HG03060 (cell line): ENCODE measurements around the gene NAGS.
"Not testable (repeated sequence)": the region's sequence is repeated elsewhere in the genome, so short reads cannot be mapped to it uniquely, and the experiment has no call there.

ENCODE experiments used
- ATAC-seq: cut with Tn5 transposase; IDR thresholded peaks from one replicate; pipeline ENCODE4 v1.9.1; 2021; ENCODE audit warnings: low read depth, moderate number of reproducible peaks; ENCODE audit not compliant: unreplicated experiment

Gene NAGS, protein sequence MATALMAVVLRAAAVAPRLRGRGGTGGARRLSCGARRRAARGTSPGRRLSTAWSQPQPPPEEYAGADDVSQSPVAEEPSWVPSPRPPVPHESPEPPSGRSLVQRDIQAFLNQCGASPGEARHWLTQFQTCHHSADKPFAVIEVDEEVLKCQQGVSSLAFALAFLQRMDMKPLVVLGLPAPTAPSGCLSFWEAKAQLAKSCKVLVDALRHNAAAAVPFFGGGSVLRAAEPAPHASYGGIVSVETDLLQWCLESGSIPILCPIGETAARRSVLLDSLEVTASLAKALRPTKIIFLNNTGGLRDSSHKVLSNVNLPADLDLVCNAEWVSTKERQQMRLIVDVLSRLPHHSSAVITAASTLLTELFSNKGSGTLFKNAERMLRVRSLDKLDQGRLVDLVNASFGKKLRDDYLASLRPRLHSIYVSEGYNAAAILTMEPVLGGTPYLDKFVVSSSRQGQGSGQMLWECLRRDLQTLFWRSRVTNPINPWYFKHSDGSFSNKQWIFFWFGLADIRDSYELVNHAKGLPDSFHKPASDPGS

DNA sequence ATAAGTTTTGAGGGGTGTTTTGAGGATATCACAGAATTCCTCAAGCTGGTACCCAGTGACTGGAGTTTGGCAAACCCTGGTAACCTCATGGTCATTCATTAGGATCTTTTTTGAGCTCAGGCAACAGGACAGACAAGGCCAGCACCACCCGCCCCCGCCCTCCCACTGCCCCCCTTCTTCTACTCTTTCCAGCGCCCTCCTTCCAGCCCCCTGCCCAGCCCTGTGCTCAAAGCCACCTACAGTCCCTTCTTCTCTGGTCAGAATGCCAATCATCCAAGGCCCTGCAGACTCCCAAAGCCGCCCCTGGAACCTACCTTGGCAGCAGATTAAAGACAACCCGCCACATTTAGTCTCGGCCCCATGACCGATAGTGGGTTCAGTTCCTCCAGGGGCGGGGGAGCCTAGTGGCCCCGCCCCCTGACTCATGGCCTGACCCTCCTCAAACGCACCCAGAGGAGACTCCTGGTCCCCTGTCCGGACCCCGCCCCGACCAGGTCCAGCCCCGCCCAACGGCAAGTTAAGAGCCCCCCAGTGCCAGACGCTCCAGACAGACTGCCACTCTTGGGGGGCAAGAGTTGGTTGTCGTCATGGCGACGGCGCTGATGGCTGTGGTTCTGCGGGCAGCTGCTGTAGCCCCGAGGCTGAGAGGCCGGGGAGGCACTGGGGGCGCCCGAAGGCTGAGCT is at the start of gene NAGS:
Gene NAGS (plus strand): TSS at position 546 of the 684 bp plus-strand sequence. CDS start 42 bp downstream, at position 588.
- ATAC-seq = no peak

DNA sequence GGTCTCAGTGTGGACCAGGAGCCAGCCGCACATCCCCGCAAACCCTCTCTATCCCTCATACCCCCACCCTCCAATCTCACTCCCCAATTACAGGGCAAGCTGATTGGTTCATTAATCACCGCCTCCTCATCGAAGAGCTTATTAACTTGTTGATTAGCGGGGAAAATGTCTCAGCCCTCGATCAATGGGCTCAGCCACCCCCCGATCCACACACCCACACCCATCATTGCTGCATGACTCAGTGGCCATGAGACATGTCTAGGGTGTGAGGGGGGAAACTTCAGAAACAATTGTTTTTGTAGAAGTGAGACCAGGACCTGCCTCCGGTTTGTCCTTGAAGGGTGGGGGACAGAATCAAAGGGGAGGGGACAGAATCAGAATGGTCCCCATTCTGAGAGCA is 48.2 kb upstream of the NAGS start:
- ATAC-seq = no peak

DNA sequence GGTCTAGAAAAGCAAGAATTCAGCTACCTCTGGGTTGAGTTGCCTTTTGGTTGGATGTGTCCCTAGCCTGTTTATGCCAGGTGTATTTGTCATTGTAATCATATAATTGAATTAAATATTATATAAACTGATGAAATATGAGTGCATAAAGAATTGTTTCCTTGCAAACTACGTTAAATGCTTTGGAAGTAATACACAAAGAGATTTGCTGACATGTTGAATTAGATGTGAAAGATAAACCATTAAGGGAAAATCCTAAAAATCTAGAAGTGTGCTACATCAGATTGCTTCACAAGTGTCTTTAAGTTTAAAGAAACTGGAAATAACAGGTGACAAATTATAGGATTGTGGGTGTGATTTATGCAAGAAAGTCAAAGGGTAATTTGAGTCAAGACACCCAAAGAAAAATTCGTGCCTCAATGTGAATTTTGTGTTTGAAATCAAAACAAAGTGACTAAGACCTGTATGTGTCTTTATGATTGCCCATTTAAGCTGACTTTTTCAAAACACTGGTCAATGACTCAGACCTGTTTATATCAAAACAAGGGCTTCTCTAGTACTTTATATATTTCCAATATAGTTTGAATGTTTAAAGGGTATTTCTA is 45.6 kb upstream of the NAGS start:
- ATAC-seq = no peak

DNA sequence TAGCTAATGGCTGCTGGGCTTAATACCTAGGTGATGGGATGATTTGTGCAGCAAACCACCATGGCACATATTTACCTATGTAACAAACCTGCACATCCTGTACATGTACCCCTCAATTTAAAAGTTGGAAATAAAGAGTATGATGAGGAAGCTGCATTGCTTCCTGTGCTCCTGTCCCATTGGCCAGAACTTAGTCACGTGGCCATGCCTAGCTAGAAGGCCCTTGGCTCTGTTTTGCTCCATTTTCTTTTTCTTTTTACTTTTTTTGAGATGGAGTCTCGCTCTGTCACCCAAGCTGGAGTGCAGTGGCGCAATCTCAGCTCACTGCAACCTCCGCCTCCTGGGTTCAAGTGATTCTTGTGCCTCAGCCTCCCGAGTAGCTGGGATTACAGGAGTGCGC is 43.1 kb upstream of the NAGS start:
- not testable (repeated sequence) for ATAC-seq

DNA sequence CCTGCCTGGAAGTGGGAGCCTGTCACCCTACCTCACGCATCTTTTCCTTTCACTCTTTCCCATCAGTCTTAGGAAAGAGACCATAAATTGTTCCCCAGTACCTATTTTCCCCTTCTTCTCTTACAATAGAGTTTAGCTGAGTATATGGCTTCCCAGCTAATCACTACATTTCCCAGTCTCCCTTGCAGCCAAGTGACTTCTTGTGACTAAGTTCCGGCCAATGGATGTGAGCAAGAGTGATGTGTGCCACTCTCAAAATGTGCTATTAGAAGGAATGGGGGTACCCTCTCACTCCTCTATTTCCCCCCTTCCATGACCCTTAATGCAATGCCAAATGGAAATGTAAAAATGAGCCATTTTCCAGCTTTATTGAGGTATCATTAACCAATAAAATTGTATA is 42.5 kb upstream of the NAGS start:
- ATAC-seq = no peak

DNA sequence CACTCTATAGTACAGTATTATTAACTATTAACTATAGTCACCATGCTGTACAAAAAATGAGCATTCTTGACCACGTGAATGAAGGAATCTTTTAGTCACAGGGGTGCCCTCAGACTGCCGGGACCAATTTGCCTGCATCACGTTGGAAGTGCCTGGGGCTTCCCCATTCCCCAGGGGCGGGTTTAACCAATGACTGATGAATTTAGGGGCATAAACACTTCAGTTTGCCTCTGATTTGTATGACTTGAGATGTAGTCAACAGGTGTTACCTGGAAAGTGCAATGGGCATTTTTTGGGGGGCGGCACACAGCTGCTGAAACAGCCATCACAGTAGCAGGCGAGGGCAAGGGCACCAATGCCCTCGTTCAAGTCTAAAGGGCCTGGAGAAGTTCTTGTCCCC is 41.9 kb upstream of the NAGS start:
- ATAC-seq = no peak

DNA sequence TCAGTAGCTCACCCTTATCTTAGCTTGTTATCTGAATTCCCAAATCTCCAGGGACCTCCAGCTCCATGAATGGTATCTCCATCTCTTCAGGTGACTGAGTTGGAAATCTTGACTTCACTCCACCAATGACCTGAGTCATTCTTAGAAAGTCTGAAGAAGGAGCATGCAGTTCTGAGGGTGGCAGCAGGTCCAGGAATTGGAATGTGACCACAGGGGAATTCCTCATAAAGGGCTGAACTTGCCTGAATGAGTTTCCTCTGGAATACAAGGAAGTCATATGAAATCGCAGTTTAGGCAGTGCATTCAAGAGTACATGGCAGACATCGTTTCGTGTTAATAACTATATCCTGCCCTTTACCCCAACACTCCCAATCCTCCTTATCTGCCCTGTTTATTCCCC is 38.1 kb upstream of the NAGS start:
- no peak for ATAC-seq

DNA sequence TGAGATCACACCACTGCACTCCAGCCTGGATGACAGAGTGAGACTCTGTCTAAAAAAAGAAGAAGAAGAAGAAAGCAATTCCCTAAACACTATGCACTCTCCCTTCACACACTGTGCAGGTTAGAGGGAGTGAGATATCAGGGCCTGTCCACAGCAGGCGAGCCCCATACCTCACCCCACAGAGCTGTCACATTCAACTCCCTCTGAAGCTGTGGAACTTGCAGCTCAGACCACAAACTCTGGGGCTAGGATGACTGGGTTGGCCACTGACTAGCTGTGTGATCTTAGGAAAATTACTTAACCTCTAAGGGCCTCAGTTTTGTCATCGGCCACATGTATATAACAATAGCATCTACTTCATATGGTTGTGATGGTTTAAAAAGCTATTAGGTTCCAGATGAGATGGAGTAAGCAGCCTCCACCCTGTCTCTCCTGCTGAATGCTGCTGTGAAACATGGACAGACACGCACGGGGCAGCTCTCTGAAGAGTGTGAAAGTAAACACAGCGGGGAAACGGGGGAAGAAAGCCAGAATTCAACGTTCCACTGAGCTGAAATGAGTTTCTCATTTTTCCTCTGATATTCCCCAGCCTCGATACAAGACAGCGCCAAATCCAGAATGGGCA is 37.1 kb upstream of the NAGS start:
- no peak for ATAC-seq

DNA sequence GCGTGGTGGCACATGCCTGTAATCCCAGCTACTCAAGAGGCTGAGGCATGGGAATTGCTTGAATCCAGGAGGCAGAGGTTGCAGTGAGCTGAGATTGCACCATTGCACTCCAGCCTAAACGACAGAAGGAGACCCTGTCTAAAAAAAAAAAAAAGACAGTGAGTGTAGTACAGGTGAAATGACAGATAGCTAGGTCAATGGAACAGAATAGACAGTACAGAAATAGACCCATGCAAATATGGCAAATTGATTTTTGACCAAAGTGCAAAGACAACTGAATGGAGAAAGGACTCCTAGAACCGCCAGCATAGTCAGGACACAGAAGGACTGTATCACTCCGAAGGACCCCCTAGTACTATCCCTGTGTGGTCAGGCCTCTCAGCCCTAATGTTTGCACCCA is 34.1 kb upstream of the NAGS start:
- no peak for ATAC-seq

DNA sequence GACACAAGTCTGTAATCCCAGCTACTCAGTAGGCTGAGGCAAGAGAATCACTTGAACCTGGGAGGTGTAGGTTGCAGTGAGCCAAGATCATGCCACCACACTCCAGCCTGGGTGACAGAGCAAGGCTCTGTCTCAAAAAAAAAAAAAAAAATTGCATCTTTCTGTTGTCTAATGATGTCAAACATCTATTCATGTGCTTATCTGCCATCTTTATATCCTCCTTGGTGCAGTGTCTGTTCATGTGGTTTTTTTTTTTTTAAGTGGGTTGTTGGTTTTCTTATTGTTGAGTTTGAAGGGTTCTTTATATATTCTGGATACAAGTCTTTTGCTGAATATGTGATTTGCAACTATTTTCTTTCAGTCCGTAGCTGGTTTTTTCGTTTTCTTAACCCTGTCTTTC is 33.0 kb upstream of the NAGS start:
- ATAC-seq = not testable (repeated sequence)

DNA sequence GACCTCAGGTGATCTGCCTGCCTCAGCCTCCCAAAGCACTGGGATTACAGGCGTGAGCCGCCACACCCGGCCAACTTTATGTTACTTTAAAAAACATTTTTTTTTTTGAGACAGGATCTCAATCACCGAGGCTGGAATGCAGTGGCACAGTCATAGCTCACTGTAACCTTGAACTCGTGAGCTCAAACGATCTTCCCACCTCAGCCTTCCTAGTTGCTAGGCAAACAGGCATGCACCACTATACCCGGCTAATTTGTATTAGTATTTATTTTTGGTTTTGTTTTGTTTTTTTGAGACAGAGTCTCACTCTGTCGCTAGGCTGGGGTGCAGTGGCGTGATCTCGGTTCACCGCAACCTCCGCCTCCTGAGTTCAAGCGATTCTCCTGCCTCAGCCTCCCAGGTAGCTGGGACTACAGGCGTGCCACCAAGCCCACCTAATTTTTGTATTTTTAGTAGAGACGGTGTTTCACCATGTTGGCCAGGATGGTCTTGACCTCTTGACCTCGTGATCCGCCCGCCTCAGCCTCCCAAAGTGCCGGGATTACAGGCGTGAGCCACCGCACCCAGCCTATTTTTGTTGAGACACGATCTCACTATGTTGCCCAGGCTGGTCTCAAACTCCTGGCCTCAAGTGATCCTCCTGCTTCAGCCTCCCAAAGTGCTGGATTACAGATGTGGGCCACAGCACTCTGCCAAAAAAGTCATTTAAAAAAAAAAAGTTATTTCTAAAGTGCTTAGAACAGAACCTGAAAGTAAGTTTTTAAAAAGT is 31.8 kb upstream of the NAGS start:
- ATAC-seq = not testable (repeated sequence)

DNA sequence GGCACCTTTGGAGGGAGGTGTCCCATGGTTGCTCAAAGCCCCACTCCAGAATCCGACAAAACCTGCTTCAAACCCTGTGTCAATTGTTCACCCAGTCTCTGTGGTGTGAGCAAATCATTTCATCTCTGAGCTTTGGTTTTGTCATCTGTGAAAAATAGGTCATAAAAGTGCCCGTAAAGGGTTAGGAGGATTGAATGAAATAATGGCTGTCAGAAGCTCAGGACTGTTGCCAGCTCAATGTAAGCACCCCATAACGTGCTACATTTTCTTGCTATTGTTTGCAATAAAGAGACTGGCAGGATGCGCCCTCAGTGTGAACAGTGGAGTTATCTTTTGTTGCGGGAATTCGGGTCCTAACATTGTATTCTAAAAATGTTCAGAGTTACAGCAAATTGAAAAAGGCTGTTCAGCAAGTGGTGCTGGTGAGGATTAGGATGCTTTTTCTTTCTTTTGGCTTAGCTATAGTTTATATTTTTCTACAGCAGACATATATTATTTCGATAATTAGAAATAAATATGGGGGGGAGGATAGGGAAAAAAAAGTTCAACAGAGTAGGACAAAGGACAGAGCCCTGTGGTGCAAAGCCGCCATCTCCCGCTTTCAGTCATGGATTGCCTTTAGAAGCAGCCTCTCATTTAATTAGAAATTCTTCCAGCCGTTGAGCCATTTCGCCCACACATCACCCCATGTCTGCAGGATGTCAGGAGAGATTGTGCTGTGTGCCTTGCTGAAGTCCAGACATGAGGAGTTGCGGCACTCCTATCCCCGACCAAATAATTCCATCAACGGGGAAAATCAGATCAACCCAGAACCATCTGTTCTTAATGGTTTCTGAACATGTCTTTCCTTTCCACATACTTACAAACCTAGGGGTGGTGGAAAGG is 29.8 kb upstream of the NAGS start:
- ATAC-seq = no peak

DNA sequence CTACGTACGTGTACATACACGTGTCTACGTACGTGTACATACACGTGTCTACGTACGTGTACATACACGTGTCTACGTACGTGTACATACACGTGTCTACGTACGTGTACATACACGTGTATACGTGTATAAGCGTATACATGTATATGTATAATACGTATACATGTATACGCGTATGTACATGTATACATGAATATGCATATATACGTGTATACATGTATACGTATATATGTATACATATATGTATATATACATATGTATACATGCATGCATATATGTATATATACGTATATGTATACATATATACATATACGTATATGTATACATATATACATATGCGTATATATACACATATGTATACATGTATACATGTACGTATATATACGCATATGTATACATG is 28.5 kb upstream of the NAGS start:
- no peak for ATAC-seq

DNA sequence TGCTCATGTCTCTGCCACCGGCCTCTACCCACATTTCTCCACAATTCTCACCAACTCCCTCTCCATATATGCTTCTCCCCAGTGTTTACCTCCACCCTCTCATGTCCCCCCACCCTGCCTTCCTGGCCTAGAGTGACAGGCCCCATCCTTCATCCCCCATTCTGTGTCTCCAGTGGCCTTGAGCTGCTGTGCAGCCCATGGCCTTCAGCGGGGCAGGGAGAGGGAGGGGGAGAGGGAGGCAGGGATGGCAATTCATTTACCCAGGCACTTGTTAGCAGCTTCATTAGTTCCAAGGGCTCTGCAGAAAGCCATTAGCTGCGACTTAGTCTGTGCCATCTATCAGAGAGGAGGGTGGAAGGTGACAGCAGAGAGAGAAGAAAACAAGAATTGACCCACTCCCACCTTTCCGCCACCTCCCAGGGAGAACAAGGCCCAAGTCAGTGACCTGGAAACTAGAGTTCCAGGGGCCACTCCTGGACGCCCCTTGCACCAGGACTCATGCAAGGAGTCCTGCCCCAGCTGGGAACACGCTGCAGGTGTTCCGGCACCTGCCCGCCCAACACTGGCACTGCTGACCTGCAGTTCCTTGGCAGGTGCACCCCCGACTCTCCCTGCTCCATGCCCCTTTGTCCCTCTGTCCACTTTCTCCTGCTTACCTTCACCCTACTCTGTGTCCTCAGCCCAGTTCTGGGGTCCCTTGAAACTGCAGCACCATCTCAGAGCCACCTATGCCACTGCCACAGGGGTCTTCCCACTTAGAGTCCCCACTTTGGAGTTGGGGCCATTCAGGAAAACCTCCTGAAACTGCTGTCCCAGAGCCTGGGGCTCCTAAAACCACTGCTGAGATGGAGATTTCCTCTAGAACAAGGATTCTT is 27.2 kb upstream of the NAGS start:
- ATAC-seq = no peak

DNA sequence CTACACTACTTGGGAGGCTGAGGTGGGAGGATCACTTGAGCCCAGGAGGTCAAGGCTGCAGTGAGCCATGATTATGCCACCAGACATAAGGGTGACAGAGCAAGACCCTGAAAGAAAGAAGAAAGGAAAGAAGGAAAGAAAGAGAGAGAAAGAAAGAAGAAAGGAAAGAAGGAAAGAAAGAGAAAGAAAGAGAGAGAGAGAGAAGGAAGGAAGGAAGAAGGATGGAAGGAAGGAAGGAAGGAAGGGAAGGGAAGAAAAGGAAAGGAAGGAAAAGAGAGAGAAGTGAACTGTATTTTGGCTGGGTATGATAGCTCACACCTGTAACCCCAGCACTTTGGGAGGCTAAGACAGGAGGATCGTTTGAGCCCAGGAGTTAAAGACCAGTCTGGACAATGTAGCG is 26.3 kb upstream of the NAGS start:
- no peak for ATAC-seq

DNA sequence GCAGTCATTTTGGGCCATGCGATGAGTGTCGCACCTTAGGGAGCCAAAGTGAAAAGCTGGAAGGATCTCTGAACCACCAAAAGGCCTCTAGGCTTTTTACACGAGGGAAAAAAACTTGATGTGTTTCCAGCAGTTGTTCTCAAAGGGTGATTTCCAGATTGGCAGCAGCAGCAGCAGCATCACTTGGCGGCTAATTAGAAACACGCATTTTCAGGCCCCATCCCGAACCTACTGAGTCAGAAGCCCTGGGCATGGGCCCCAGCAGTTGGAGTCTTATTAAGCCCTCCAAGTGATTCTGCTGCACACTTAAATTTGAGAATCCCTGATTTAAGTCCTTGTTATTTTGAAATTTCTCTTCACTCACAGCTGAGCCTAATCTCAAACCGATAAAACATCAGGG is 25.4 kb upstream of the NAGS start:
- ATAC-seq = no peak

DNA sequence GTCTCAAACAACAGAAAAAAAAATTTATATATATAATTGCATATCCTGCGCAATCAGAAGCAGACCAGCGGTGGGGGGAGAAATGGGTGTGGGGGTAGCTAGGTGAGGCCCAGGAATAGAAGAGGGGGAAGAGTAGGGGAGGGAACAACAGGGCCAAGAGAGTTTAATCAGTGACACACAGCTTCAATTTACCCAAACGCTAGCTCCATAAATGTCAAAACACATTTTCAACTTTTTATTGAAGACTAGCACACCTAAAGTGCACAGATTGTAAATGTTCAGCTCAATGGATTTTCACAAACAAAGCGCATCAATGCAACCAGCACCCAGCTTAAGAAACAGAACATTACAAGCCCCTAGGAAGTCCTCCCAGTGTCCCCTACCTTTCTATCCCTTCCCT is 24.8 kb upstream of the NAGS start:
- no peak for ATAC-seq

DNA sequence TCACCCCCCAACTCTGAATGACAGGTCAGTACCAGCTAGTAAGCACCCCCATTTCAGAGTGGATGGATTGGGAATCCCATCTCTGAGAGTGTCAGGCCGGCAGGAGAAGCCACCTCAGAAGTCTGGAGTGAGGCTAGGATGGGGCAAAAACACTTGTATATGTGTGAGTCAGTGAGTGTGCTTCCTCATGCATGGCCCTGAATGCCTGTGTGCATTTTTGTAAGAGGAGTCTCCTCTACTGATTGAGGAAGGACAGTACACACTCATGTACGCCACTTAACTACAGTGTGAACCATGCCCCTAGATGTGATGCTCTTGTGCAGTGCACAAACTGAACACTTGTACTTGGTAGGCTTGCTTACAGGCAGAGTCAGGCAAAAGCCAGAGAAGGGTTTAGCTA is 22.3 kb upstream of the NAGS start:
- no peak for ATAC-seq

DNA sequence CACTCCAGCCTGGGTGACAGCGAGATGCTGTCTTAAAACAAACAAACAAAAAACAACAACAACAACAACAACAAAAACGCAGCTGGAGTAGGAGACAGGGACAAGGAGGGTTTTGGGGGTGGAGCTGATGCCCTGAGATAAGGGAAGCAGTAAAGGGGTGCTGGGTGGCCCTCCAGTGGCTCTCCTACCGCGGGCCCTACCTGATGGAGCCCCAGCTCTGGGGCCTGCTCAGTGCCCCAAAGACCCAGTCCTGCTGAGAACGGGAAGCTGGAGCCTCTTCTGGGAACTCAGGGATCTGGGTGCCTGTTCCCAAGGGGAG is 21.3 kb upstream of the NAGS start:
- ATAC-seq = no peak
